Panc1 (cell line): Measurements from ENCODE around the gene AADAC. TPM values are rescaled to one million over a fixed set of nuclear protein-coding genes. Genes with fewer than 3 reads are reported as not detected.

Experiments used
- ATAC-seq: fragments of 200-7000 bp; cut with Tn5 transposase; 2 replicates; pipeline ENCODE4 v1.9.1; 2020; ENCODE audit warnings: mild to moderate bottlenecking, moderate library complexity
- BruUV-seq: library from RNA; stranded (reverse); fragments of 400-500 nt; replicated peaks from 2 replicates; lab custom pipeline; 2021; lab: Mats Ljungman, UMichigan
- CTCF ChIA-PET: fragments of 300-600 bp; sonication (Branson Sonifier 250); formaldehyde crosslinking; loops from one replicate; lab custom pipeline; 2022; ENCODE audit warnings: antibody characterized with exemption; lab: Charles Lee
- POLR2A ChIA-PET: fragments of 300-600 bp; sonication (Branson Sonifier 250); formaldehyde crosslinking; loops from one replicate; lab custom pipeline; 2022; ENCODE audit warnings: antibody characterized with exemption; lab: Charles Lee
- DNase-seq: peaks from one replicate; pipeline ENCODE4 v3.0.0-alpha.2; 2010; ENCODE audit warnings: low read depth, low spot score
- H3K27ac ChIP-seq: 2 replicates; pipeline ENCODE4 v1.5.1; 2011; ENCODE audit warnings: mild to moderate bottlenecking, low read length, inconsistent platforms
- H3K27me3 ChIP-seq: fragments of 200-500 bp; sonication (Bioruptor generic); 2 replicates; pipeline ENCODE4 v1.6.0; 2014; ENCODE audit warnings: low read length, inconsistent platforms; ENCODE audit not compliant: control insufficient read depth, insufficient read depth
- H3K36me3 ChIP-seq: fragments of 200-500 bp; sonication (Bioruptor generic); 2 replicates; pipeline ENCODE4 v1.5.1; 2014; ENCODE audit warnings: inconsistent platforms, mild to moderate bottlenecking, low read length, moderate library complexity; ENCODE audit not compliant: control insufficient read depth, insufficient read depth
- H3K4me1 ChIP-seq: 2 replicates; pipeline ENCODE4 v1.5.1; 2011; ENCODE audit warnings: inconsistent platforms, mild to moderate bottlenecking, low read length, moderate library complexity; ENCODE audit not compliant: control insufficient read depth, insufficient read depth
- H3K4me3 ChIP-seq, 2 experiments: 2 replicates each; pipeline ENCODE4 v1.5.1; 2011 to 2012; ENCODE audit warnings: low read depth in 2 of 2, low read length in 2 of 2, mild to moderate bottlenecking in 2 of 2, inconsistent platforms in 1 of 2, moderate library complexity in 1 of 2
- H3K9me3 ChIP-seq: fragments of 200-500 bp; sonication (Bioruptor generic); 2 replicates; pipeline ENCODE4 v1.5.1; 2014; ENCODE audit warnings: low read depth, mild to moderate bottlenecking, inconsistent platforms, low read length, moderate library complexity; ENCODE audit not compliant: control insufficient read depth, insufficient read depth
- POLR2AphosphoS5 ChIP-seq: IDR thresholded peaks from 2 replicates; pipeline ENCODE4 v1.6.1; 2012; ENCODE audit warnings: mild to moderate bottlenecking, low read depth, low read length, moderate library complexity
- SIN3A ChIP-seq: IDR thresholded peaks from 2 replicates; pipeline ENCODE4 v1.6.1; 2012; ENCODE audit warnings: low read depth, mild to moderate bottlenecking, low read length, moderate library complexity, borderline replicate concordance; ENCODE audit not compliant: insufficient read depth
- TCF7L2 ChIP-seq: IDR thresholded peaks from 2 replicates; pipeline ENCODE4 v1.6.1; 2011; ENCODE audit warnings: mild to moderate bottlenecking, low read depth, low read length, inconsistent platforms
- in situ Hi-C: cut with HindIII; loops from 2 replicates; pipeline ENCODE4 v1.10.0; 2016; ENCODE audit warnings: low sequenced_read_pairs, low pct_unique_long_range_greater_than_20kb
- intact Hi-C: fragments of 100-400 bp; cut with micrococcal nuclease; formaldehyde crosslinking; loops from one replicate; pipeline ENCODE4 v1.10.0; 2022; ENCODE audit not compliant: unreplicated experiment
- total RNA-seq: library from RNA; stranded (reverse); gene quantifications from one replicate; pipeline ENCODE4 v1.2.1, GENCODE V29; 2021; ENCODE audit not compliant: unreplicated experiment
- TF ChIP-seq, protein P1 (sequence below): fragments of 450-650 bp; IDR thresholded peaks from 2 replicates; pipeline ENCODE4 v1.5.1; 2017; ENCODE audit warnings: mild to moderate bottlenecking
- TF ChIP-seq, protein P2 (sequence below), 2 experiments: IDR thresholded peaks; 2 replicates each; pipeline ENCODE4 v1.6.1; 2011 to 2012; ENCODE audit warnings: low read depth in 2 of 2, control low read depth in 1 of 2, low read length in 1 of 2, mild to moderate bottlenecking in 1 of 2, moderate library complexity in 1 of 2; ENCODE audit not compliant: insufficient read depth in 1 of 2

Gene AADAC
- total RNA-seq, 1 experiment from 2014 or later = 0.26 TPM

DNA sequence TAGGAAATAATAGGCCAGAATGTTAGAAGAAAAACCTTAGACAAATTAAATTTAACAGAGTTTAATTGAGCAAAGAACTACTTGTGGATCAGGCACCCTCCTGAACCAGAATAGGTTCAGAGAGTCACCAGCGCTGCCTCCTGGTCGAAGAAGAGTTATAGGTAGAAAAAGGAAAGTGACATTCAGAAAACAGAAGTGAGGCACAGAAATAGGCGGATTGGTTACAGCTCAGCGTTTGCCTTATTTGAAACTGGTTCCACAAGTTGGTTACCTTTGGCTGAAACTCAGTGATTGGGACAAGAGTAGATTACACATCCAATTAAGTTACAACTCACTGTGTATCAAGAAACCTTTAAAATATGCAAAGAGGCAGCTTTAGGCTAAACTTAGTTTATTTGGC, 4.4 kb downstream of the AADAC start:
- intact Hi-C loops = no loop called here
- CTCF ChIA-PET = no interaction called here
- no peaks in the 10 kb centered on the region for H3K4me1 ChIP-seq
- TF ChIP-seq, protein P1, sequence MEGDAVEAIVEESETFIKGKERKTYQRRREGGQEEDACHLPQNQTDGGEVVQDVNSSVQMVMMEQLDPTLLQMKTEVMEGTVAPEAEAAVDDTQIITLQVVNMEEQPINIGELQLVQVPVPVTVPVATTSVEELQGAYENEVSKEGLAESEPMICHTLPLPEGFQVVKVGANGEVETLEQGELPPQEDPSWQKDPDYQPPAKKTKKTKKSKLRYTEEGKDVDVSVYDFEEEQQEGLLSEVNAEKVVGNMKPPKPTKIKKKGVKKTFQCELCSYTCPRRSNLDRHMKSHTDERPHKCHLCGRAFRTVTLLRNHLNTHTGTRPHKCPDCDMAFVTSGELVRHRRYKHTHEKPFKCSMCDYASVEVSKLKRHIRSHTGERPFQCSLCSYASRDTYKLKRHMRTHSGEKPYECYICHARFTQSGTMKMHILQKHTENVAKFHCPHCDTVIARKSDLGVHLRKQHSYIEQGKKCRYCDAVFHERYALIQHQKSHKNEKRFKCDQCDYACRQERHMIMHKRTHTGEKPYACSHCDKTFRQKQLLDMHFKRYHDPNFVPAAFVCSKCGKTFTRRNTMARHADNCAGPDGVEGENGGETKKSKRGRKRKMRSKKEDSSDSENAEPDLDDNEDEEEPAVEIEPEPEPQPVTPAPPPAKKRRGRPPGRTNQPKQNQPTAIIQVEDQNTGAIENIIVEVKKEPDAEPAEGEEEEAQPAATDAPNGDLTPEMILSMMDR = no peak
- H3K36me3 ChIP-seq = no peaks in the 10 kb centered on the region
- ATAC-seq (no peak), DNase-seq (no peak)
- BruUV-seq = no TSS peak
- POLR2A ChIA-PET = no interaction called here
- H3K27me3 ChIP-seq = no peaks in the 10 kb centered on the region
- no peaks in the 10 kb centered on the region for H3K9me3 ChIP-seq
- no peak overlapping the region for H3K27ac ChIP-seq
- H3K4me3 ChIP-seq = no peak overlapping the region
- in situ Hi-C loops = no loop called here

DNA sequence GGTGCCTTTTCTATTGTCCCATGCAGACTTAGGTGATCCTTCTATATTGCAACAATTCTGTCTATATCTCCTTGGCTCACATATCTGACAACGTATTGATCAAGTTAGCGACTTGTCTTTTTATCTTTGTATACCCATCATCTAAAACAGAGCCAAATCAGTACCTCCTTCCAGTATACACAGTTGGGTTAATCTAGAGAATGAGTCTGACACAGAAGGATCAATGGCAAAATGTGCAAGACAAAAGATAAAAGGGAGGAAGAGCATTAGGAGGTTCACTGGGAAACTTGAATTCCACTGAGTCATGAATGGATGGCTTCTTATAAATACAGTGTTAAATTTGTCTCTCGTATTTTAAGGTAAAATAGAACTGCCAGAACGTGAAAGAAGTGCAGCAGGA, 6.0 kb downstream of the AADAC start:
- Histone ChIP-seq H3K4me3 (no peak overlapping the region), H3K36me3 (no peaks in the 10 kb centered on the region), H3K4me1 (no peaks in the 10 kb centered on the region), H3K27ac (no peak overlapping the region), H3K9me3 (no peaks in the 10 kb centered on the region), H3K27me3 (no peaks in the 10 kb centered on the region)
- ChIA-PET CTCF (no interaction called here), POLR2A (no interaction called here)
- DNase-seq = no peak
- intact Hi-C loops (no loop called here), in situ Hi-C loops (no loop called here)
- ATAC-seq = no peak
- TF ChIP-seq, protein P2, sequence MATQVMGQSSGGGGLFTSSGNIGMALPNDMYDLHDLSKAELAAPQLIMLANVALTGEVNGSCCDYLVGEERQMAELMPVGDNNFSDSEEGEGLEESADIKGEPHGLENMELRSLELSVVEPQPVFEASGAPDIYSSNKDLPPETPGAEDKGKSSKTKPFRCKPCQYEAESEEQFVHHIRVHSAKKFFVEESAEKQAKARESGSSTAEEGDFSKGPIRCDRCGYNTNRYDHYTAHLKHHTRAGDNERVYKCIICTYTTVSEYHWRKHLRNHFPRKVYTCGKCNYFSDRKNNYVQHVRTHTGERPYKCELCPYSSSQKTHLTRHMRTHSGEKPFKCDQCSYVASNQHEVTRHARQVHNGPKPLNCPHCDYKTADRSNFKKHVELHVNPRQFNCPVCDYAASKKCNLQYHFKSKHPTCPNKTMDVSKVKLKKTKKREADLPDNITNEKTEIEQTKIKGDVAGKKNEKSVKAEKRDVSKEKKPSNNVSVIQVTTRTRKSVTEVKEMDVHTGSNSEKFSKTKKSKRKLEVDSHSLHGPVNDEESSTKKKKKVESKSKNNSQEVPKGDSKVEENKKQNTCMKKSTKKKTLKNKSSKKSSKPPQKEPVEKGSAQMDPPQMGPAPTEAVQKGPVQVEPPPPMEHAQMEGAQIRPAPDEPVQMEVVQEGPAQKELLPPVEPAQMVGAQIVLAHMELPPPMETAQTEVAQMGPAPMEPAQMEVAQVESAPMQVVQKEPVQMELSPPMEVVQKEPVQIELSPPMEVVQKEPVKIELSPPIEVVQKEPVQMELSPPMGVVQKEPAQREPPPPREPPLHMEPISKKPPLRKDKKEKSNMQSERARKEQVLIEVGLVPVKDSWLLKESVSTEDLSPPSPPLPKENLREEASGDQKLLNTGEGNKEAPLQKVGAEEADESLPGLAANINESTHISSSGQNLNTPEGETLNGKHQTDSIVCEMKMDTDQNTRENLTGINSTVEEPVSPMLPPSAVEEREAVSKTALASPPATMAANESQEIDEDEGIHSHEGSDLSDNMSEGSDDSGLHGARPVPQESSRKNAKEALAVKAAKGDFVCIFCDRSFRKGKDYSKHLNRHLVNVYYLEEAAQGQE (IDR thresholded peaks at IDR 0.05; ENCODE audit: insufficient read depth in 1 of 2, low read depth in 2 of 2, low read length in 1 of 2) = no peak
- no peak for TF ChIP-seq POLR2AphosphoS5
- TF ChIP-seq SIN3A = no peak
- TF ChIP-seq, protein P1 = no peak
- TF ChIP-seq TCF7L2 = no peak
- no TSS peak for BruUV-seq

DNA sequence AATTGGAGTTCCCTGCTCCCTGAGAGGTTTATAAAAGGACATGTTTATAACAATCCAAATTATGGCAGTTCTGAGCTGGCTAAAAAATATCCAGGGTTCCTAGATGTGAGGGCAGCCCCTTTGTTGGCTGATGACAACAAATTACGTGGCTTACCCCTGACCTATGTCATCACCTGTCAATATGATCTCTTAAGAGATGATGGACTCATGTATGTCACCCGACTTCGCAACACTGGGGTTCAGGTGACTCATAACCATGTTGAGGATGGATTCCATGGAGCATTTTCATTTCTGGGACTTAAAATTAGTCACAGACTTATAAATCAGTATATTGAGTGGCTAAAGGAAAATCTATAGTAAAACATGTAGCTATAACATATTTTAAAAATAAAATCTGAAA, 13.9 kb downstream of the AADAC start:
- DNase-seq (no peak), ATAC-seq (no peak)
- in situ Hi-C loops (no loop called here), intact Hi-C loops (no loop called here)
- no peak overlapping the region for H3K27ac ChIP-seq
- no peaks in the 10 kb centered on the region for H3K4me1 ChIP-seq
- no peaks in the 10 kb centered on the region for H3K9me3 ChIP-seq
- no peak overlapping the region for H3K4me3 ChIP-seq
- no peak for TF ChIP-seq TCF7L2
- TF ChIP-seq, protein P1 = no peak
- TF ChIP-seq SIN3A = no peak
- TF ChIP-seq POLR2AphosphoS5 = no peak
- TF ChIP-seq, protein P2 (IDR thresholded peaks at IDR 0.05; ENCODE audit: insufficient read depth in 1 of 2, low read depth in 2 of 2, low read length in 1 of 2) = no peak
- BruUV-seq = no TSS peak
- CTCF ChIA-PET = no interaction called here
- H3K36me3 ChIP-seq = no peaks in the 10 kb centered on the region
- H3K27me3 ChIP-seq = no peaks in the 10 kb centered on the region
- POLR2A ChIA-PET = no interaction called here
